GM12891 (cell line): ENCODE measurements around the gene ALKBH7.

ENCODE experiments used
- PAX5 ChIP-seq: IDR thresholded peaks from 2 replicates; pipeline ENCODE4 v1.6.1; 2011; ENCODE audit warnings: low read length, moderate library complexity, mild to moderate bottlenecking; ENCODE audit not compliant: insufficient read depth, severe bottlenecking
- POLR2A ChIP-seq: IDR thresholded peaks from 2 replicates; pipeline ENCODE4 v1.6.1; 2011; ENCODE audit warnings: low read depth, low read length, control low read depth
- POLR2AphosphoS5 ChIP-seq: IDR thresholded peaks from 2 replicates; pipeline ENCODE4 v1.6.1; 2011; ENCODE audit warnings: low read depth, low read length, control low read depth
- SPI1 ChIP-seq: IDR thresholded peaks from 2 replicates; pipeline ENCODE4 v1.6.1; 2011; ENCODE audit warnings: low read depth, low read length, control low read depth
- TAF1 ChIP-seq: IDR thresholded peaks from 2 replicates; pipeline ENCODE4 v1.6.1; 2011; ENCODE audit warnings: low read depth, low read length, control low read depth

GRCh38 chr19:6375411-6376010 is 2.9 kb downstream of the ALKBH7 start, which contains the start of gene PSPN:
- TF ChIP-seq POLR2AphosphoS5 (no peak), SPI1 (no peak), POLR2A (no peak), TAF1 (no peak), PAX5 (no peak)
